Liver (tissue), 3 donors: ENCODE data around the gene EIF4E3.

Source experiments
- CTCF ChIP-seq: fragments of 150-350 bp; IDR thresholded peaks from 2 replicates; pipeline ENCODE4 v1.5.1; 2017; ENCODE audit warnings: improper control_type of control experiment, low read depth, low read length; ENCODE audit not compliant: missing input control
- GABPA ChIP-seq, 2 donors: IDR thresholded peaks in 1 of 2; conservative IDR thresholded peaks in 1 of 2; 2 replicates each; pipeline ENCODE4 v1.6.1; 2016; ENCODE audit warnings: antibody characterized with exemption in 2 of 2, mild to moderate bottlenecking in 1 of 2, moderate library complexity in 1 of 2
- HNF4G ChIP-seq: IDR thresholded peaks from 2 replicates; pipeline ENCODE4 v1.6.1; 2016; ENCODE audit warnings: antibody characterized with exemption
- JUND ChIP-seq, 2 donors: IDR thresholded peaks; 2 replicates each; pipeline ENCODE4 v1.6.1; 2016; ENCODE audit warnings: antibody characterized with exemption in 2 of 2
- RXRA ChIP-seq, 2 donors: IDR thresholded peaks; 2 replicates each; pipeline ENCODE4 v1.6.1; 2017 to 2018; ENCODE audit warnings: antibody characterized with exemption in 2 of 2, mild to moderate bottlenecking in 1 of 2
- YY1 ChIP-seq: IDR thresholded peaks from 2 replicates; pipeline ENCODE4 v1.6.1; 2016; ENCODE audit warnings: antibody characterized with exemption, mild to moderate bottlenecking
- donor health status: healthy.
- donor health status: healthy.

GRCh38 chr3:71701251-71701762 is 23.9 kb downstream of the EIF4E3 start:
- TF ChIP-seq CTCF (no peak), YY1 (no peak), JUND (IDR thresholded peaks at IDR 0.05) (no peak), HNF4G (no peak), GABPA (IDR thresholded peaks at IDR 0.05 in 1 of 2, conservative IDR thresholded peaks at IDR 0.05 in 1 of 2) (no peak), RXRA (IDR thresholded peaks at IDR 0.05) (no peak)
